Mesenteric fat pad (tissue), 1 donor: ENCODE data around the gene SERPINF2. TPM values are rescaled to one million over a fixed set of nuclear protein-coding genes. Genes with fewer than 3 reads are reported as not detected.
"Not testable (repeated sequence)": the region's sequence is repeated elsewhere in the genome, so short reads cannot be mapped to it uniquely, and the experiment has no call there.

Experiments used
- DNase-seq: peaks from one replicate; pipeline ENCODE4 v3.0.0-alpha.2; 2020; ENCODE audit warnings: low spot score
- total RNA-seq: library from RNA; stranded (reverse); fragmentation: NEBNext Ultra II Directional; extraction: Animal tissue kit (Norgen Biotek cat#: 25700); gene quantifications from one replicate; pipeline ENCODE4 v1.2.1, GENCODE V29; 2021
- donor health status: DM: yes; HTN: yes; CAD: no.

The SERPINF2 gene
- total RNA-seq, 1 donor from 2014 or later, result 29.3 TPM

DNA sequence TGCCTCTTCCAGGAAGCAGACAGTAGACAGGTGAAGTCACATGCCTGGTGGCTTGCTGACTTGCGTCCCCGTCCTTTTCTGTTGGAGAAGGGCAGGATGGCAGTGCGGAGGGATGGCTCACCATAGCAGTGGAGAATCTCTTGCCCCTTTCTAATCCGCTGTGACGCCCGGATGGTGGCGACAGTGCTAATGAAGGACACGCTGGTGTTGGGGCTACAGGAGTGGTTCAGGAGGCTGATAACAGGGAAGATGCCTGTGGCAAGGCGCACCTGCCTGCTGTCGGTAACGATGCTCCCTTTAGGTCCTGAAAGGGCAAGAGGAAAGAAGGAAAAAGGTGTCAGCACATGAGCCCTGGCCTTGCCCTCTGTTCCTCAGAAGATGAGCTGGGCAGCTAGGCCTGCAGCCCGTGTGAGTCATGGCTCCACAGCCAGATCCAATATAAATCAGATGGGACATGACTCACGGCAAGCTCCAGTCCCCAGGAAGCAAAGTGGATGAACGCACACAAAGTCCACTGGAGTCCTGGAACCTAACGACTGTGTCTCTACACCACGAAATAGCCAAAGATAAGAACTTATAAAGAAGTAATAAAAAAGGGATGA is 44.7 kb downstream of the SERPINF2 start:
- DNase-seq, result no peak

DNA sequence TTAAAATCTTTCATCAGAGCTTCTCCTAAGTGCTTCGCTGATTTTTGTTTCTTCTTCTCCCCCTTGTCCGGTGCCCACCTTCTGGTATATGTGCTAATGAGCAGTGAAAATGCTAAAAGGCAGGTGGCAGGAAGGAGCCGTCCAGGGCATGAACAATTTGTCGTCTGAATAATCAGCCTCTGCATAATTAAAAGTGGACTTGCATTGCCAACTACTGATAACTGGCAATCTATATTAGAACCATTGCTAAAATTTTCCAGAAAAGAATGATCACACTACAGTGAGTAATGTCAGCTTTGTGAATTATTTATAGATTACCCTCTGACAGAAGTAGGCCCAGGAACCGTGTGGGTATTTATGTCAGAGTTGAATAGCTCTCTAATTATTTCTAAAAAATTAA is 47.3 kb downstream of the SERPINF2 start:
- no peak for DNase-seq

DNA sequence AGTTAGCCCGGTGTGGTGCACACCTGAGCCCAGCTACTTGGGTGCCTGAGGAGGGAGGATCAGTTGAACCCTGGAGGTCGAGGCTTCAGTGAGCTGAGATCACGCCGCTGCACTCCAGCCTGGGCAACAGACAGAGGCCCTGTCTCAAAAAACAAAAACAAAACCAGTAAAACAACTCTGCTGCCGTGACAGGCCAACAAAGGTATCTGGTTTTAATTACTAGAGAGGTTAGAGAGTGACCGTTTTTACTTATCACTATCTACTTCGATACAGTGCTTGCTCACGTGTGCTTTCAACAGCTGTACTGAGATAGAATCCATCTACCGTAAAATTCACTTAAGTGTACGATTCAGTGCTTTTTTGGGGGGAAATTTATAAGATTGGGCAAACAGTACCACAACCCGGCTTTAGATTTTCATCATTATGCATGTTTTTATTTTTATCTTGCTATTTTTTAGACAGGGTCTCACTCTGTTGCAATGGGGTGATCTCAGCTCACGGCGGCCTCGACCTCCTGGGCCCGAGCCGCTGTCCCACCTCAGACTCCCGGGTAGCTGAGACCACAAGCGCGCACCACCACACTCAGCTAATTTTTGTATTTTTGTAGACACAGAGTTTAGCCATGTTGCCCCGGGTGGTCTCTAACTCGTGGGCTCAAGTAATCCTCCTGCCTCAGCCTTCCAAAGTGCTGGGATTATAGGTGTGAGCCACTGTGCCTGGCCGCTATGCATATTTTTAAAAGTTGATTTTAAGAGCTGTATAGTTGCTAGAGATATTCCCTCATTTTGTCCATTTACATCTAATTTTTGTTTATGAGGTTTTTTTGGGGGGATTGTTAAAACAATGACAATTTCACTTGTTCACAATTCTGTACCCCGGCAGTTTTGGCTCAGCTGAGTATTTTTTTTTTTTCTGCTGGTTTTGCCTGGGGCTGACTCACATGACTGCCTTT is 50.1 kb downstream of the SERPINF2 start:
- no peak for DNase-seq

DNA sequence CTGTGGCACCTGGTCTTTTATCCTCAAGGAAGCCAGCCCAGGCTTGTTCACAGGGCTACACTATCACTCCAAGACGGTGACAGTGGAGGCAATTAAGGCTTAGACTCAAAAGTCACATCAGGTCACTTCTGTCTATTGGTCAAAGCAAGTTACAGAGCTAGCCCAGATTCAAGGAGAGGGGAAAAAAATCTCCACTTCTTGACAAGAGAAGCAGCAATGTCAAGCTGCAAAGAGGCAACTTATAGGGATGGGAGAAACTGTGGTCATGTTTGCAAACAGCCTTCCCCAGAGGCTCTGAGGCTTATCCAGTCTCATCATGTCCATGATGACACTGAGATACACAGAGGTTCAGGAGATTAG is 50.8 kb downstream of the SERPINF2 start:
- no peak for DNase-seq

DNA sequence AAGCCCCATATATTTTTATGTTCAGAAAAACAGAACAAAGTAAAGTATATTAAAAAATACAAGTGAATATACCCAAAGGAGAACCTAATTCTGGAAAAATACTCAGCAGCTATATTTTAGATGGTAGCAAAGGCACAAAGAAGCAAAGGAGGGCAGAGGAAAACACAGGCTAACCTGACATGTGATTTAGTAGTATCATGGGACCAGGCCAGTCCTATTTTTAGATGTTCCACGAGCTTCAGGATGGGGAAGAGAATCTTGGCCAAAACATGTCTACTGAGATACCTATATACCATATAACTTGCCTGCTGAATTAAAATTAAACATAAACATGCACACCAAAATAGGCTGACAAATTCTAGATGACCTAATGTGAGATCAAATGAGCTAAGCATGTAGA is 54.1 kb downstream of the SERPINF2 start:
- DNase-seq, result no peak

DNA sequence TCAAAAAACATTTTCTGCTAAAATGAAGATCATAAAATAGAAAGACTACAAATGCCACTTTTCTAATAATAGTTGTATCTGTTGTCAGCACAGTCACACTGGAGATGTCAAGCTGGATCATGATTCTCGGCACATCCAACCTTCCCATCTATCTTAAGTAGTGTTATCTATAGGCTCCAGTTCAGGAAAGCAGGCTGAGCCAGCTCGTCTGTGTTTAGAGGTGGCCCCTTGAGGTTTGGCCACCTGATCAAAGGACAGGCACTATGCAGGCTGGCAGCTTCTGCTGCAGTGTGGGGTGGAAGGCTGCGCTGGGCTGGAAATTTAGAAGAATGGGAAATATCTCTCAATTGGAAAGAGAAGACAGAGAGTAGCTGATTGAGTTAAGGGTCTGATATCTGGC is 54.7 kb downstream of the SERPINF2 start:
- no peak for DNase-seq

DNA sequence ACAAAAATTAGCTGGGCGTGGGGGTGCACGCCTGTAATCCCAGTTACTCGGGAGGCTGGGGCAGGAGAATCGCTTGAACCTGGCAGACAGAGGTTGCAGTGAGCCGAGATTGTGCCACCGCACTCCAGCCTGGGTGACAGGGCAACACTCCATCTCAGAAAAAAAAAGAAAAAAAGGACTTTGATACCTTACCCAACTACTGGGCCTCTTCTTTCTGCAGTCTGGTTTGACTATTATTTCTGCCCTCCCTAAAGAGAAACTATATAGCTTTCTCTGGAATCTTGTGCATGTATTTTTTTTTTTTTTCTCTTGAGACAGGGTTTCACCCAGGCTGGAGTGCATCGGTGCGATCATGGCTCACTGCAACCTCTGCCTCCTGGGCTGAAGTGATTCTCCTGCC is 55.2 kb downstream of the SERPINF2 start:
- DNase-seq, result not testable (repeated sequence)

DNA sequence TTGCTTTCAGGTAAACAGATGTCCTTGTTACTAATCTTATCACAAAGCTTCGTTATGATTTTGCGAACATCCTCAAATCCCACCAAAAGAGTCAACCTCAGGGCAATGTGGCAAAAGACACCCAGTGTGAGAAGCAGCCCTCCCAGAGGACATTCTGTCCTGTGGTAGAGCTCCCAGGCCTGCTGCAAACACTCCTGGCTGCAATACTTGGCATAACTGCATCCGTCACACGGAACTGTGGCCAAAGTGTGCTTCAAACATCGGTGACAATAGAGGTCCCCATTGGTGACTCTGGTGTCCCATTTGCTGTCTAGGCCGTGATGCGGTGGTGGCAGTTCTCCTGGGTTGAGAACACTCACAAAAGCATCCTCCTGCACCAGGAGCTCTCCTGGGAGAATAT is 57.6 kb downstream of the SERPINF2 start:
- DNase-seq, result no peak

DNA sequence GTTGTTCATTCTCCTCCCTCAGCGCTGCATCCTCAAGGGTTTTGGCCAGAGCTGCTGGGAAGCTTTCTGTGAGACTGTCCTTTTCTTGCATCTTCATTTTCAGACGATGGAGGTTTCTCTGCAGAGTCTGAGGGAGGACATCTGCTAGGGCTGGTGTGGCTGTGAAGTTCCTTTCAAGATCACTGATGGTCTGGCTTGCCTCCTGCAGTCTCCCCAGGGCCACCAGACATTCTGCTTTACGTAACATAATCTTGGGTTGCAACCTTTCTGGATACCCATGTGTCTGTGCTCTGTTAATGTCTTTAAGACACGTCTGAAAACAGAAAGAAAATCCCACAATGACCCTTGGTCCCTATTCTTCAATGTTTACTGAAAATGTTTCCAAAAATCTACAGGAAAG is 58.0 kb downstream of the SERPINF2 start:
- no peak for DNase-seq

DNA sequence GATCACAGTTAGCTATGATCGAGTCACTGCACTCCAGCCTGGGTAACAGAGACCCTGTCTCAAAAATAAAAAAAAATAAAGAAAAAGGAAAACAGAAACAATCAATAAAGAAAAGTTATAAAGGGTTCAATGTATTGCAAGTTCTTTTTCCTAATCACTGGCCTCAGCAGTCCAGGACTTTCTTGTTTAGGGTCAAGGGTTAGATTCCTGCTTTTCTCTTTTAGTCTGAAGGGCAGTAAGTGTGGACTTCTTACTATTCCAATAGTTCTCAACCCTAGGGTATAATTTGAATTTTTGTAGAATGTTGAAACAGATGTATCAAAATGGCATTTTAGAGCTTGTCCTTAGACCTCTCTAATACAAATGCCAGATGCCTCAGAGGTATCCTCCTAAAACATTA is 59.8 kb downstream of the SERPINF2 start:
- DNase-seq, result no peak

DNA sequence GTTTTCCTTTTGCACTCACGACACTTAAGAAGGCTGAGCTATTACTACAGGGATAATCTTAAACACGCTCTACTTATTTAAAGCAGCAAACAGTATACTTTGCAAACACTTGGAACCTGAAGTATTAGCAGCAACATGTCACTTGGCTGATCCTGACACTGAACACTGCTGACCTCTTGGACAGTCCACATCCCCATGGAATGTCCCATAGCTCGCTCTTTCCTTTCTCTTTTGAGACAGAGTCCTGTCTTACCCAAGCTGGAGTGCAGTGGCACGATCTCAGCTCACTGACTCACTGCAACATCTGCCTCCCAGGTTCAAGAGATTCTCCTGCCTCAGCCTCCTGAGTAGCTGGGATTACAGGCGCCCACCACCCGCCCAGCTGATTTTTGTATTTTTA is 60.6 kb downstream of the SERPINF2 start:
- no peak for DNase-seq

Other genes with a start within 250 kb of the SERPINF2 start
- 77.6 TPM for gene INPP5K, start 226.3 kb upstream of the SERPINF2 start, total RNA-seq
- gene PITPNA, start 180.1 kb upstream of the SERPINF2 start, total RNA-seq, result 80.1 TPM
- 31.4 TPM for gene SLC43A2, start 114.0 kb upstream of the SERPINF2 start, total RNA-seq
- 25.7 TPM for gene SCARF1, start 97.1 kb upstream of the SERPINF2 start, total RNA-seq
- 31.4 TPM for gene RILP, start 93.0 kb upstream of the SERPINF2 start, total RNA-seq
- 225 TPM for gene PRPF8, start 58.0 kb upstream of the SERPINF2 start, total RNA-seq
- 30.1 TPM for gene TLCD2, start 32.5 kb upstream of the SERPINF2 start, total RNA-seq
- gene WDR81, start 18.2 kb upstream of the SERPINF2 start, total RNA-seq, result 47.4 TPM
- 1,175 TPM for gene SERPINF1, start 19.2 kb downstream of the SERPINF2 start, total RNA-seq
- 23.6 TPM for gene SMYD4, start 87.0 kb downstream of the SERPINF2 start, total RNA-seq
- gene RPA1, start 87.1 kb downstream of the SERPINF2 start, total RNA-seq, result 79.4 TPM